CD4-positive, alpha-beta T cell (primary cell): ENCODE measurements around the gene RABL3. TPM values are rescaled to one million over a fixed set of nuclear protein-coding genes. Genes with fewer than 3 reads are reported as not detected.

Experiments used
- ATAC-seq: fragments of 200-7000 bp; cut with Tn5 transposase; one replicate; pipeline ENCODE4 v1.10.0; 2022; ENCODE audit warnings: mild to moderate bottlenecking; ENCODE audit not compliant: poor library complexity
- CTCF ChIA-PET: fragments of 350-600 bp; sonication (Branson Sonifier 250); formaldehyde crosslinking; loops from one replicate; lab custom pipeline; 2021; ENCODE audit warnings: antibody characterized with exemption, inconsistent platforms; lab: Charles Lee
- POLR2A ChIA-PET: fragments of 350-600 bp; sonication (Branson Sonifier 250); formaldehyde crosslinking; loops from one replicate; lab custom pipeline; 2021; ENCODE audit warnings: antibody characterized with exemption, inconsistent platforms; lab: Charles Lee
- DNase-seq, 14 experiments: peaks; one replicate each; pipeline ENCODE4 v3.0.0-alpha.2; 2013 to 2020; ENCODE audit warnings: mixed read lengths in 2 of 14
- H3K27ac ChIP-seq, 2 donors: one replicate each; pipeline versions ENCODE4 v1.5.1 to v1.7.0; 2013; ENCODE audit warnings: low read length in 2 of 2, low read depth in 1 of 2, mild to moderate bottlenecking in 1 of 2
- H3K27me3 ChIP-seq, 2 experiments: 1 replicate in 1 of 2; 2 replicates in 1 of 2; pipeline versions ENCODE4 v1.6.1 to v1.7.0; 2013; ENCODE audit warnings: low read length in 2 of 2, control low read depth in 1 of 2, mild to moderate bottlenecking in 1 of 2, moderate library complexity in 1 of 2; ENCODE audit not compliant: insufficient read depth in 2 of 2, control insufficient read depth in 1 of 2
- H3K36me3 ChIP-seq: one replicate; pipeline ENCODE4 v1.6.1; 2013; ENCODE audit warnings: low read length, control low read depth; ENCODE audit not compliant: insufficient read depth
- H3K4me1 ChIP-seq: one replicate; pipeline ENCODE4 v1.6.1; 2013; ENCODE audit warnings: low read length, control low read depth; ENCODE audit not compliant: insufficient read depth
- H3K4me3 ChIP-seq: one replicate; pipeline ENCODE4 v1.5.1; 2013; ENCODE audit warnings: mild to moderate bottlenecking, low read length, moderate library complexity
- H3K9me3 ChIP-seq, 2 experiments: 1 replicate in 1 of 2; 2 replicates in 1 of 2; pipeline versions ENCODE4 v1.6.1 to v1.7.0; 2013; ENCODE audit warnings: low read length in 2 of 2, mild to moderate bottlenecking in 2 of 2, control low read depth in 1 of 2, moderate library complexity in 1 of 2; ENCODE audit not compliant: control insufficient read depth in 1 of 2, insufficient read depth in 1 of 2
- H3K27ac Mint-ChIP-seq: one replicate; pipeline ENCODE4 v1.8.0; 2020; ENCODE audit warnings: mixed read lengths
- H3K27me3 Mint-ChIP-seq: one replicate; pipeline ENCODE4 v1.8.0; 2021; ENCODE audit warnings: mixed read lengths
- H3K36me3 Mint-ChIP-seq: one replicate; pipeline ENCODE4 v1.8.0; 2021; ENCODE audit warnings: low read depth, mixed read lengths
- H3K4me1 Mint-ChIP-seq: one replicate; pipeline ENCODE4 v1.8.0; 2021; ENCODE audit warnings: low read depth, mixed read lengths
- H3K4me3 Mint-ChIP-seq: one replicate; pipeline ENCODE4 v1.8.0; 2020; ENCODE audit warnings: mild to moderate bottlenecking, mixed read lengths
- H3K9me3 Mint-ChIP-seq: one replicate; pipeline ENCODE4 v1.8.0; 2020; ENCODE audit warnings: mixed read lengths
- intact Hi-C, 2 experiments: fragments of 100-400 bp; cut with DNase I in 1 of 2; cut with micrococcal nuclease in 1 of 2; formaldehyde crosslinking; loops; one replicate each; pipeline versions ENCODE4 v1.15.1 to v1.9.0; 2023 to 2025; cut with DNase I, micrococcal nuclease
- total RNA-seq, 174 experiments: library from RNA in 2 of 174; stranded (reverse) in 2 of 174; gene quantifications; one replicate each; pipeline ENCODE4 v1.2.3 and lab custom pipeline; 2021 to 2026
- TF ChIP-seq, protein P1 (sequence below): fragments of 200-600 bp; IDR thresholded peaks from one replicate; pipeline ENCODE4 v1.8.0; 2022; ENCODE audit warnings: antibody characterized with exemption, mild to moderate bottlenecking

The RABL3 gene
- total RNA-seq, 2 experiments from 2014 or later = 12.9 to 13.6 TPM

DNA sequence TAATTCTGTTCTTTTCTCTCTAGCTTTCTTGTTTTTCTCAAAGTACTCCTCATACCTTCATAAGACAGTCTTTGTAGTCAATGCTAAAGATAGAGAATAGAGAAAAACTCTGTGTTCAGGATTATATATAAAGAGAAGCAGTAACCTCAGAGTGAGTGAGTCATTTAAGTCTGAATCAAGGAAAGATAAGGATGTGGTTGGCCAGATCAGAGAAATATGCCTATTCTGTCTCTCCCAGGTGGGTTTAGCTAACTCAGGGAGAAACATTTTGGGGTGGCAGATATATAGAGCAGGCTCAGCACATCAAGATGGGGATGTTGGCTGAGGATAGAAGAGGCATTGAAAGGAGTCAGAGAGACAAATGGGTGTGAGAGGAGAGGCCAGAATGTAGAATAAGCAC, 31.6 kb upstream of the RABL3 start:
- Histone ChIP-seq H3K27me3 (no peaks in the 10 kb centered on the region), H3K4me3 (no peak overlapping the region), H3K4me1 (no peaks in the 10 kb centered on the region), H3K9me3 (no peaks in the 10 kb centered on the region), H3K36me3 (peaks cover 56% of the 10 kb centered on the region), H3K27ac (no peak overlapping the region)
- no peak overlapping the region for H3K4me3 Mint-ChIP-seq
- peaks cover 6% of the 10 kb centered on the region for H3K4me1 Mint-ChIP-seq
- ChIA-PET CTCF (no interaction called here), POLR2A (no interaction called here)
- intact Hi-C loops = no loop called here
- no peak for ATAC-seq
- TF ChIP-seq, protein P1, sequence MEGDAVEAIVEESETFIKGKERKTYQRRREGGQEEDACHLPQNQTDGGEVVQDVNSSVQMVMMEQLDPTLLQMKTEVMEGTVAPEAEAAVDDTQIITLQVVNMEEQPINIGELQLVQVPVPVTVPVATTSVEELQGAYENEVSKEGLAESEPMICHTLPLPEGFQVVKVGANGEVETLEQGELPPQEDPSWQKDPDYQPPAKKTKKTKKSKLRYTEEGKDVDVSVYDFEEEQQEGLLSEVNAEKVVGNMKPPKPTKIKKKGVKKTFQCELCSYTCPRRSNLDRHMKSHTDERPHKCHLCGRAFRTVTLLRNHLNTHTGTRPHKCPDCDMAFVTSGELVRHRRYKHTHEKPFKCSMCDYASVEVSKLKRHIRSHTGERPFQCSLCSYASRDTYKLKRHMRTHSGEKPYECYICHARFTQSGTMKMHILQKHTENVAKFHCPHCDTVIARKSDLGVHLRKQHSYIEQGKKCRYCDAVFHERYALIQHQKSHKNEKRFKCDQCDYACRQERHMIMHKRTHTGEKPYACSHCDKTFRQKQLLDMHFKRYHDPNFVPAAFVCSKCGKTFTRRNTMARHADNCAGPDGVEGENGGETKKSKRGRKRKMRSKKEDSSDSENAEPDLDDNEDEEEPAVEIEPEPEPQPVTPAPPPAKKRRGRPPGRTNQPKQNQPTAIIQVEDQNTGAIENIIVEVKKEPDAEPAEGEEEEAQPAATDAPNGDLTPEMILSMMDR = no peak
- no peaks in the 10 kb centered on the region for H3K27me3 Mint-ChIP-seq
- no peak for DNase-seq
- H3K27ac Mint-ChIP-seq = no peak overlapping the region
- H3K36me3 Mint-ChIP-seq = peaks cover 45% of the 10 kb centered on the region
- no peaks in the 10 kb centered on the region for H3K9me3 Mint-ChIP-seq

DNA sequence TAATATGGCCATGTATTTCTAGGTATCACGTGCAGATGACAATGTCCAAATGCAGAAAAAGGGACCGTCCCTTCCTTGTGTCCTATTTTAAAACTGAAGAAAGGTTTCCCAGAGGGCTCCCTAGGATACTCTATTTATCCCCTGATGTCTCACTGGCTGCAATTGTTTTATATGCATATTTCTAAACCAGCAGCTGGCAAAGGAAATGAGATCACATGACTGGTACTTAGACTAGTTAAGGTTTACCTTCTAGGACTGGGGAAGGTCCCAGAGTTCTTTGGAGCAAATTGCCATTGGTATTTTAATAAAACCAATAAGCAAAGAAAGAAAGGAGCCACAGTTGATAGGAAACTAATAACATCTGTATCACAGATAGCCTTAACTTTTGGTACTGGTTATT, 29.8 kb upstream of the RABL3 start:
- no peak overlapping the region for H3K27ac Mint-ChIP-seq
- Histone ChIP-seq H3K4me1 (no peaks in the 10 kb centered on the region), H3K9me3 (no peaks in the 10 kb centered on the region), H3K4me3 (no peak overlapping the region), H3K36me3 (peaks cover 49% of the 10 kb centered on the region), H3K27me3 (no peaks in the 10 kb centered on the region), H3K27ac (no peak overlapping the region)
- no peak for DNase-seq
- ChIA-PET CTCF (no interaction called here), POLR2A (no interaction called here)
- H3K4me1 Mint-ChIP-seq = peaks cover 18% of the 10 kb centered on the region
- peaks cover 32% of the 10 kb centered on the region for H3K36me3 Mint-ChIP-seq
- H3K27me3 Mint-ChIP-seq = no peaks in the 10 kb centered on the region
- H3K9me3 Mint-ChIP-seq = no peaks in the 10 kb centered on the region
- TF ChIP-seq, protein P1 = no peak
- no peak for ATAC-seq
- intact Hi-C loops = no loop called here
- H3K4me3 Mint-ChIP-seq = no peak overlapping the region

DNA sequence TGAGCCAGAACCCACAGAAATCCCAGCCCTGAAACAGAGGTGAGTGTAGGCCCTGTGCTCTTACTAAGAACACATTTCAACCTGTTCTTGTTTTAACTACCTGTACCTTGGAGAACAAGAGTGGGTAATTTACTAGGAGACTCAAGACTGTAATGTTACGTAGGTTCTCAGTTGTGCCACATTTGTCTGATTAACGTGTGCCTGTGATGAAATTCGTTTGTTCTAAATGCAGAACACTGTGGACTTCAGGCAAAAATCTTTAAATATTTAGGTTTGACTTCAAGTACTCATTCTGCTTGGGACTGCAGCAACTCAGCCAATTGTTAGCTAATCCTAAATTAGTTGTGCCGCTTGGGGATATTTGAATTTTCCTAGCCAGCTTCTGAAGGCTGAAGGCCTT, 28.6 kb upstream of the RABL3 start:
- peaks cover 38% of the 10 kb centered on the region for H3K36me3 ChIP-seq
- CTCF ChIA-PET = no interaction called here
- no peak overlapping the region for H3K4me3 ChIP-seq
- DNase-seq (no peak), ATAC-seq (no peak)
- Mint-ChIP-seq H3K36me3 (peaks cover 32% of the 10 kb centered on the region), H3K9me3 (no peaks in the 10 kb centered on the region), H3K27ac (no peak overlapping the region), H3K4me1 (peaks cover 28% of the 10 kb centered on the region), H3K4me3 (no peak overlapping the region), H3K27me3 (no peaks in the 10 kb centered on the region)
- TF ChIP-seq, protein P1 = no peak
- H3K4me1 ChIP-seq = no peaks in the 10 kb centered on the region
- H3K27me3 ChIP-seq = no peaks in the 10 kb centered on the region
- POLR2A ChIA-PET = no interaction called here
- intact Hi-C loops = no loop called here
- no peak overlapping the region for H3K27ac ChIP-seq
- no peaks in the 10 kb centered on the region for H3K9me3 ChIP-seq
